GOT3 (cell line): ENCODE data around the gene GRIK4.
"Not testable (repeated sequence)": the region's sequence is repeated elsewhere in the genome, so short reads cannot be mapped to it uniquely, and the experiment has no call there.

Experiments
- DNase-seq: peaks from one replicate; lab custom pipeline; 2025; ENCODE audit warnings: mixed read lengths; lab: John Stamatoyannopoulos, UW

Gene GRIK4

GRCh38 chr11:120781486-120782120 lies 270.1 kb downstream of the GRIK4 start:
- no peak for DNase-seq

DNA sequence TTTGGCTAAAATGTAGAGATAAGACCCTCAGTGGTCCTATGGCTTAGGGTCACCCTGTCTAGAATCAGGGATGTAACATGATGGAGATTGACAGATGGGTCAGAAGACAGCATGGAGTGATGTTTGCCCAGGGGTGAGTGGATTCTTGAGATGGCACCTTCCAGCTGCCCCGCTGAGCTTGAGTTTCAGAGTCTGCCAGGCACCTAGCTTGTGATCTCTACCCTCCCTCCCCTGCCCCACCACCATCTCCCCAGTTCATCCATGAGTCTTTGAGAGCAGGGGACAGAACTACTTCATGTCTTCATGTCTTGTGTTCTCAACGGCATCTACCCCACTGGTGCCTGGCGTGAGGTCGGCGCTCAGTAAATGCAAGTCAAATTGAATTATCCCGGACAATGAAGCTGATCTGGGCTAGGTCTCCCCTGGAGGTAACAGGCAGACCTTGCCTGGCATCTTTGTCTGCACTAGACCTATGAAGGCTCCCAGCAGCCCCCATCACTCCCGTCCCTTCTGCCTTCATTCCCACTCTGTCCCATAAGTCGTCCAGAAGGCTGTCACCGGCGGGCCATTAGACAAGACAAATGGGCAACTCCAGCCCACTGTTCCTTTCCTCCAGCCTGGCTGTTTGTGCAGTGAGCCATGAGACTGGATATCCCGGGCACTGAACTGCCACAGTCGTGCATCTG lies 273.2 kb downstream of the GRIK4 start:
- DNase-seq = no peak

DNA sequence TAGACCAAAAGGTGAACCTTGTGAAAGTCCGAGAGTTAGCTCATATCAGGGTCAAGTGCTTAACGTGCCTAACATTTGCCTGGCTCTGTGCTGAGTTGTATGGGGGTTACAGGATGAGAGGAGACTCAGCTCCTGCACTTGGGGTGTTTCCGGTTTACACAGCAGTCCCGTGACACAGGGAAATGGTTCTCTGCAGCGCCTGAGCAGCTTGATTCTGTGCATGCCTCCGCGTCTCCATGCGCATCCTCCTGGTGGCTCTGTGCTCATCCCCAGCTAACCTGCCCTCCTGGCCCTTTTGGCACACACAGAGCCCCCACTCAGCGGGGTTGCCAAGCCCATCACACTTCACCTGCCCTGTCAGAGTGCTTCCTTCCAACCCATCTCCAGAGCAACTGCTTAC lies 274.0 kb downstream of the GRIK4 start:
- no peak for DNase-seq

- DNase-seq = no peak
Measured at GRCh38 chr11:120786206-120786735, 274.7 kb downstream of the GRIK4 start.

DNA sequence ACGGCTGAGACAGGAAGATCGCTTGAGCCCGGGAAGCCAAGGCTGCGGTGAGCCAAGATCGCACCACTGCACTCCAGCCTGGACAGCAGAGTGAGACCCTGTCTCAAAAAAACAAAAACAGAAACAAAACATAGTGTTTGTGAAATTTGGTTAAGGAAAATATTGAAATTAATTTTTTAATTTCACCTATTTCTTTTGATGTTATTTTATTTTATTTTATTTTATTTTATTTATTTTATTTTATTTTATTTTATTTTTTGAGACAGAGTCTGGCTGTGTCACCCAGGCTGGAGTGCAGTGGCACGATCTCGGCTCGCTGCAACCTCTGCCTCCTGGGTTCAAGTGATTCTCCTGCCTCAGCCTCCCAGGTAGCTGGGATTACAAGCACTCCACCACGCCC lies 275.7 kb downstream of the GRIK4 start:
- DNase-seq = not testable (repeated sequence)

- no peak for DNase-seq
Measured at GRCh38 chr11:120789391-120789790, 277.8 kb downstream of the GRIK4 start.

GRCh38 chr11:120792306-120792705 lies 280.8 kb downstream of the GRIK4 start:
- DNase-seq = no peak

DNA sequence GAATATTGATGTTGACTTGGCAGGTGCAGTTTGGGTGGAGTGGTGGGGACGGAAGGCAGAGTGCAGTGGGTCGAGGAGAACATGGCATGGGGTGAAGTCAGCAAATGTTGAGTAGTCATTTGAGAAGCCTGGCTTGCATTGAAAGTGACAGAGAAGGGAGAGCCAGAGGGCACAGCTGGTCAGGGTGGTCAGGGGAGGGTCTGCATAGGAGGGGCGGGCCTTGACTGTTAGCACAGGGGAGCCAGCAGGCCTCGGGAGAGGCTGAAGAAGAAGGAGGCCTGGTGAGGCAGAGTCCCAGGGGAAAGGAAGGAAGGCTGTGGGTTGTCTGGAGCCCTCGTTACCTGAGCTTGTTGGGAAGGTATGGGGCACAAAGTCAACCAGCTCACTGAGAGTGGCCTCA lies 281.6 kb downstream of the GRIK4 start:
- no peak for DNase-seq

DNA sequence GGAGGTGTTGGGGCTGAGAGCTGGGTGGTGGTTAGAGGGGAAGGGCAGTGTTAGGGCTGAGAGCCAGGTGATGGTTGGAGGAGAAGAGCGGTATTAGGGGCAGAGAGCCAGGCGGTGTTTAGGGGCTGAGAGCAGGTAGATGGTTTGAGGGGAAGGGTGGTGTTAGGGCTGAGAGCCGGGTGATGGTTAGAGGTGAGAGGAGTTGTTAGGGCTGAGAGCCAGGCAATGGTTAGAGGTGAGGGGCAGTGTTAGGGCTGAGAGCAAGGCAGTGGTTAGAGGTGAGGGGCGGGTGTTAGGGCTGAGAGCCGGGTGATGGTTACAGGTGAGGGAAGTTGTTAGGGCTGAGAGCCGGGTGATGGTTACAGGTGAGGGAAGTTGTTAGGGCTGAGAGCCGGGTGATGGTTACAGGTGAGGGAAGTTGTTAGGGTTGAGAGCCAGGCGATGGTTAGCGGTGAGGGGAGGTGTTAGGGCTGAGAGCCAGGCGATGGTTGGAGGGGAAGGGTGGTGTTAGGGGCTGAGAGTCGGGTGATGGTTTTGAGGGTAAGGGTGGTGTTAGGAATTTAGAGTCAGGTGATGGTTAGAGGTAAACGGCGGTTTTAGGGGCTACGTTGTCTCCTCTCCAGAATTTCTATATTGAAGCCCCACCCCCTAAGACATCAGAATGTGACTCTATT lies 282.4 kb downstream of the GRIK4 start:
- no peak for DNase-seq

- no peak for DNase-seq
Measured at GRCh38 chr11:120794748-120795147, 283.2 kb downstream of the GRIK4 start.

DNA sequence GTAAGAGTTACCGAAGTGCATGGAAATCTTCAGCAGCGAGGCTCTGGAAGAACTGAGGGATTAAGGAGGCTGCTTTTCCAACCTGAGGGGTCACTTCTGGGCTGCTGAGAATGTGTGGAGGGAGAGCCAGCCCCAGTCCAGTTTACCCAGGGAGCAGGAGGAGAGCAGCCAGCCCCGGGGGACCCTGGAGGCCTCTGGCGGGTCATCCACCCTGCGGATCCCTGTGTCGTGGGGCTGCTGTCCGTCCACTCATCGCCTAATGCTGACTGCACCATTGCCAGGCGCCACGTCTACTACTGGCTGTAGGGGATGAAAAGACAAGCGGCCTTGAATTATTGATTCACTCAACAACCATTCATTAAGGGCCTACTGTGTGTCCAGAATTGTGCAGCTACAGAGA lies 283.6 kb downstream of the GRIK4 start:
- DNase-seq = no peak

GRCh38 chr11:120797143-120797542 lies 285.6 kb downstream of the GRIK4 start:
- no peak for DNase-seq

DNA sequence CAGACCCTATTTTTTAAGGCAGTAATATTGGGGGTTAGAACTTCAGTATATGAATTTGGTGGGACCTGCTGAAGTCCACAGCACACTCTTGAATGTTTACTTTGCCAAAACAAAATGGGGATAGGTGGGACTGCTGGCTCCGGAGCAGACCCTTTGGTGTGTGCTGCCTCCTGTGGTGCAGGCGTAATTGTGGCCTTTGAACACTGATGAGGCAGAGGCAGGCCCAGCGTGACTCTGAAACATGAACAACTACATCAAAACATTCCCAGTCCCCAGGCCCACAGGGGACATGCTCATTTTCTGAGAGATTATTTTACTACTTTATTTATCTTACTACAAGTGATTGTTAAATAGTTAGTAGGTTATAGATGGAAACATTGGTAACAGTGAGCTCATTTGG lies 287.3 kb downstream of the GRIK4 start:
- DNase-seq = no peak

- DNase-seq = no peak
Measured at GRCh38 chr11:120800206-120800605, 288.7 kb downstream of the GRIK4 start.

GRCh38 chr11:120801801-120802689 lies 290.5 kb downstream of the GRIK4 start:
- DNase-seq = no peak

- DNase-seq = no peak
Measured at GRCh38 chr11:120805960-120806555, 294.5 kb downstream of the GRIK4 start.

GRCh38 chr11:120807414-120808150 lies 296.0 kb downstream of the GRIK4 start:
- DNase-seq = no peak

- no peak for DNase-seq
Measured at GRCh38 chr11:120808616-120809050, 297.1 kb downstream of the GRIK4 start.

GRCh38 chr11:120810251-120810650 lies 298.7 kb downstream of the GRIK4 start:
- DNase-seq = no peak

DNA sequence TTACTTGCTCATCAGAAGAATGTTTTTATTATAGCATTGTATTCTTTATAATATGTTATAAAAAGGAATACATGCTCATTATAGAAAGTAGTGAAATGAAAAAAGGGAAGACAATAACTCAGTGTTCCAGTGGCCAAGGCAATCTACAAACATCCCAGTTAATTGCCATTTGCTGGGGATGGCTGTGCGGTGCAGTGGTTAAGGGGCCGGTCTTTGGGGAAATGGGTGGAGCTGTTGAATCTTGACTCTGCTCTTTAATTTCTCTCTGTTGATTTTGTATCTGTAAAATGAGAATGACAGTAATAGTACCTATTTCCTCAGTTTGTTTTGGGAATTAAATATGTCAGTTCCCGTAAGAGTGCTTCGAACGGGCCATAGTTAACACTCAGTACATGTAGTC lies 299.7 kb downstream of the GRIK4 start:
- DNase-seq = no peak

DNA sequence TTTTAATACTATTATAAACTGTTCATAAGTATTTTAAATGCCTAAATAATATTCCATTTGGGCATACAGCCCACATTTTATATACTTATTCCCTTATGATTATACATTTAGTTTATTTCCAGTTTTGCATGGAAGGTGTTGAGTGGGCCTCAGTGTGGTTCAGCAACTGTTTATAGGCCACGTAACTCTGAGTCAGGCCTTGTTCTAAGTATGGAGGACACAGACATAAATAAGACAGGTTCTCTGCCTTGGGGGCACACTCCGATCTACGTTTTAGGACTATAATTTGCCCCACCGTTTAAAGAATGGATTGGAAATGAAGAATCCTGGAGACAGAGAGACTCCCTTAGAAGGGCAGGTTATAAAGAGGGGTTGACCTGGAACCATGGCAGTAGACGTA lies 300.2 kb downstream of the GRIK4 start:
- DNase-seq = no peak
